SK-MEL-5 (cell line): Measurements from ENCODE around the gene COL18A1. TPM values are rescaled to one million over a fixed set of nuclear protein-coding genes. Genes with fewer than 3 reads are reported as not detected.
"Not testable (repeated sequence)": the region's sequence is repeated elsewhere in the genome, so short reads cannot be mapped to it uniquely, and the experiment has no call there.

Experiments used
- DNase-seq: peaks from one replicate; pipeline ENCODE4 v3.0.0-alpha.2; 2016; ENCODE audit warnings: low read depth, low spot score
- in situ Hi-C: cut with HindIII; loops from 2 replicates; pipeline ENCODE4 v1.10.0; 2016; ENCODE audit warnings: low sequenced_read_pairs, high pct_unique_total_duplicates, low pct_unique_long_range_greater_than_20kb
- total RNA-seq: library from RNA; depleted of rRNA; stranded (reverse); fragments of >200 nt; shearing (Covaris generic); gene quantifications from 2 replicates; pipeline ENCODE4 v1.2.3, GENCODE V29; 2014

Gene COL18A1
- total RNA-seq, 1 experiment from 2014 or later, result 12.4 TPM

DNA sequence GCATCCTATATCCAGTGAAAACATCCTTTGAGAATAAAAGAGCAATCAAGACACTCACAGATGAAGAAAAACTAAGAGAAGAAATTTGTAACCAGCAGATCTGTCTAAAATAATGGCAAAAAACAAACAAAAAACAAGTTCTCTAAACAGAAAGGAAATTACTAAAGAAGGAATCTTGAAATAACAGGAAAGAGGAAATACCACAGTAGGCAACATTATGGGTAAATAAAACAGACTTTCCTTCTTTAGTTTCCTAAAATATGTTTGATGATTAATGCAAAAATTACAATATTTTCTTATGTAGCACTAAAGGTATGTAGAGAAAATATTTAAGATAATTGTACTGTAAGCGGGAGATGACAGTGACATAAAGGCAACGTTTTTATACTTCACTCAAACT, 113.8 kb downstream of the COL18A1 start:
- no peak for DNase-seq
- in situ Hi-C loops, result no loop called here

- in situ Hi-C loops, result no loop called here
- DNase-seq, result no peak
These were observed 114.2 kb downstream of the COL18A1 start for GRCh38 chr21:45519182-45519581.

DNA sequence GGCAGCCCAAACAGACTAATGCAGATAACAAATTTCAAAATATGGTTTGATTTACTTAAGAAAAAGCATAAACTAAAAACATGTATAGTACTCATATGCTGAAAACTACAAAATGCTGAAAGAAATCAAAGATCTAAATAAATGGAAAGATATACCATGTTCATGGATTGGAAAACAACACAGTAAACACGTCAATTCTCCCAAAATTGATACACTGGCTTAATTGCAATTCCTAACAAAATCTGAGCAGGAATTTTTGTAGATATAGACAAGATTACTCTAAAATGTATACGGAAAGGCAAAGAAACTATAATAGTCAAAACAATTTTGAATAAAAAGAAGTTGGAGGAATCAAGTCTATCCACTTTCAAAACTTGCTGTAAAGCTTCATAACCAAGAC, 116.3 kb downstream of the COL18A1 start:
- no peak for DNase-seq
- in situ Hi-C loops, result no loop called here

- in situ Hi-C loops, result no loop called here
- DNase-seq, result no peak
These were observed 117.4 kb downstream of the COL18A1 start for GRCh38 chr21:45522381-45522780.

DNA sequence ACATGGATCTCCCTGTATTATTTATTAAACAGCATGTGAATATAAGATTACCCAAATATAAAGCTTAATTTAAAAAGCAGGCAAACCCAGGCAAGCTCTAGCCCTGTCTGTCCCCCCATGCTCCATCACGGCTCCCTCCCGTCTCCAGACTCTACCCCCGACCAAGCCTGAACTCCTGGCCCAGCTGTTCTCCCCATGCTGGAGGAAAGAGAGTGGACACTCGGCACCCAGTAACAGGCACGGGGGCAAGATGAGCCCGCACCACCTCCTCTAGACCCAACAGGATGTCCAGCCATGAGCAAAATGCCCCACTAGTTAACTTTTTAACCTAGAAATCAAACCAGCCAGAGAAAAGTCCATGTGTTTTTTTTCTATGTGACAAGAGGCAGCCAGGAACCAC, 118.0 kb downstream of the COL18A1 start:
- in situ Hi-C loops, result no loop called here
- no peak for DNase-seq

GRCh38 chr21:45523411-45524101, 118.6 kb downstream of the COL18A1 start:
- in situ Hi-C loops, result no loop called here
- DNase-seq, result no peak

- DNase-seq, result no peak
- in situ Hi-C loops, result no loop called here
These were observed 119.8 kb downstream of the COL18A1 start for GRCh38 chr21:45524756-45525152.

DNA sequence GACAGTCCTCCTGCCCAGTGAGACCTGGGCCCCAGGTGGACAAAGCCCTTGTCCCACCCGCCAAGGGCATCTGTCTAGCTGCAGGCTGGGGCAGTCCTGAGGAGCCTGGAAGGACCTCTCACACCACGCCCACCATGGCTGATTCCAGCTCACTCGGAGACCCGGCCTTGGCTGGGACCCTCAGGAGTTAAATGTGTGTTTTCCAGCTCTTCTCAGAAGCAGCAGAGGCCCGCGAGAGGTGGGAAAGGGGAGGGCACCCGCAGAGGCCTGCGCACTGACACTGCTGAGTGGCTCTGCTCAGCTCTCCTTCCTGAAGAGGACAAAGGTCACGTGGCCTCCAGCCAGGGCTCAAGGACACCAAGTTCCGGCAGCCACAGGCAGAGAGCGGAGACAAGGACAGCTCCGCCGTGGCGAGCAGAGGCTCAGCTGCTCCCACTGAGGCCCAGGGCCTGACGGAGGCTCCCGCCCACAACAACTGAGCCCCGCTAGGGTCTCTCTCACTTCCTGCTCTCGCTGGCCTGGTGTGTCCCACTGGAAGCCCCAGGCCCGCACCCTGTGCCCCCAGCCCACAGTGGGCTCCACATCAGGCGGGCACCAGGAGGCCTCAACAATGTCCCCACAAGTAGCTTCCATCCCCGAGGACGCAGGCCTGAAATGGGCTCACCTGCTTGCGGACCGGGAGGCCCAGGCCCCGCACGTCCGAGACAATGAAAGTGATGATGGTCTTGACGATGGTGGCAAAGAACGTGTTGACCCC, 120.4 kb downstream of the COL18A1 start:
- no peak for DNase-seq
- in situ Hi-C loops, result no loop called here

- DNase-seq, result no peak
- in situ Hi-C loops, result no loop called here
These were observed 120.9 kb downstream of the COL18A1 start for GRCh38 chr21:45525910-45526306.

- DNase-seq, in situ Hi-C loops: not testable (repeated sequence)
These were observed 122.4 kb downstream of the COL18A1 start for GRCh38 chr21:45527151-45527999.

DNA sequence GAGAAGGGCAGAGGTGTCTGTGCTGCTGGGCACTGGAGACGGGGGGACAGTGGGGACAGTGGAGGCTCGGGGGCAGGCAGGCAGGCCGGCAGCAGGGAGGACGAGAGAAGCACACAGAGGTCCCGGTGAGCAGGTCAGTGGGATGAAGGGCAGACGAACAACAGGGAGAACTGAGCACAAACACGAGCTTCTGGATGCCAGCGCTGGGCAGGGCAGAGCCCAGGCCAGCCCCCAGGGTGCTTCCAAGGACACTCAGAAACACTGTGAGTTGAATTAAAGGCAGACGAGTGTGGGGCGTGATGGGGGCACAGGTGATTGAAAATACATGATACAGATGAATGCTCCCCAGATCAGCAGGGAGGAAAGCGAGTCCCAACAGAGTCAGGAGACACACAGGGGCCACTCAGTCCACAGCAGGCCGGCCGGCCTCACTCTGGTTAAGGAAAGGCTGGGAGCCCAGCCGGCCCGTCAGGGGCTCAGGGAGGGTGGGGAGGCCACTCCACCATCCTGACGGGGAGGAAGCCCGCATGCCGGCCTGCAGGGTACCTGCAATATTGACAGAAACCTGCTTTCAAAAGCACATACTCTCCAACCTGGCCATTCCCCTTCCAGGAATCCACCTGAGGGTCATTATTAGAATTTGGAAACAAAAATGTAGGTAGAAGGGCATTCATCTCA, 123.2 kb downstream of the COL18A1 start:
- in situ Hi-C loops, result no loop called here
- no peak for DNase-seq

DNA sequence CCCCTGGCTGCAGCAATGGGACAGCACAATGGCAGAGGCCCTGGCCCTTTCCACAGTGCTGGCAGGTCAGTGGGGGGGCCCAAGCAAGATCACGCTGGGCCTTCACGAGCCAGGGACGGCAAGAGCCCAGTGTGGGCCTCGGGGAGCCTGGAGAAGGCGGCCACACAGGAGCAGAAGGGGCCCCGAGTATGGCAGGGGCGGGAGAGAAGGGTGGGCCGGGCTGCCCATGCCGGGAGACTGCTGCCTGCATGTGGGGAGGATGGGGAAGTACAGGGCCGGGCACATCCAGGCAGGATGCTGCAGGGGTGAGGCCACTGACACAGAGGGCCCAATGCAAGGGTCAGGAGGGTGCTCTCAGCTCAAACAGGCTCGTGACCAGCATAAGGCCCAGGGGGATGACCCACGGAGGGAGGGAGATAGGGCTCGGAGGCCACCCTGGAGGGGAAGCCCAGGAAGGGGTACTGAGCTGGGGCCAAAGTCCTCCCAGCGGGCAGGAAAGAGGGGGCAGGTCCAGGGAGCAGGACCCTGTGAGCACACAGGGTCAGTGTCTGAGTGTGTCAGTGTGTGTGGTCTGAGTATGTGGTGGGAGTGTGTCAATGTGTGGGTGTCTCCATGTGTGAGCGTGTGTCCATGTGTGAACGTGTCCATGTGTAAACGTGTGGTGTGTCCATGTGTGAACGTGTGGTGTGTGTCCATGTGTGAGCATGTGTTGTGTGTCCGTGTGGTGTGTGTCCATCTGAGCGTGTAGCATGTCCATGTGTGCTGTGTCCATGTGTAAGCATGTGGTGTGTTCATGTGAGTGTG, 124.2 kb downstream of the COL18A1 start:
- in situ Hi-C loops, result no loop called here
- DNase-seq, result no peak

DNA sequence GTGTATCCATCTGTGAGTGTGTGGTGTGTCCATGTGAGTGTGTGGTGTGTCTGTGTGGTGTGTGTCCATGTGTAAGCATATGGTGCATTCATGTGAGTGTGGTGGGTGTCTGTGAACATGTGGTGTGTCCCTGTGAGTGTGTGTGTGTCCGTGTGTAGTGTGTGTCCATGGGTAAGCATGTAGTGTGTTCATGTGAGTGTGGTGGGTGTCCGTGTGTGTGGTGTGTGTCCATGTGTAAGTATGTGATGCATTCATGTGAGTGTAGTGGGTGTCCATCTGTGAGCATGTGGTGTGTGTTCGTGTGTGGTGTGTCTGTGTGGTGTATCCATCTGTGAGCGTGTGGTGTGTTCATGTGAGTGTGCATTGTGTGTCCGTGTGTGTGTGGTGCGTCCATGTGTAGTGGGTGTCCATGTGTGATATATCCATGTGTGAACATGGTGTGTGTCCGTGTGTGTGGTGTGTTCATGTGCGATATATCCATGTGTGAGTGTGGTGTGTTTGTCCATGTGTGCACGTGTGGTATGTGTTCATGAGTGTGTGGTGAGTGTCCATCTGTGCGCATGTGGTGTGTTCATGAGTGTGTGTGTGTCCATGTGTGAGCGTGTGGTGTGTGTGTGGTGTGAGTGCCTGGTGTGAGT, 124.9 kb downstream of the COL18A1 start:
- in situ Hi-C loops, result no loop called here
- DNase-seq, result no peak

GRCh38 chr21:45530423-45531113, 125.6 kb downstream of the COL18A1 start:
- DNase-seq, result no peak
- in situ Hi-C loops, result no loop called here

GRCh38 chr21:45531114-45531392, 126.1 kb downstream of the COL18A1 start:
- in situ Hi-C loops, DNase-seq: not testable (repeated sequence)

DNA sequence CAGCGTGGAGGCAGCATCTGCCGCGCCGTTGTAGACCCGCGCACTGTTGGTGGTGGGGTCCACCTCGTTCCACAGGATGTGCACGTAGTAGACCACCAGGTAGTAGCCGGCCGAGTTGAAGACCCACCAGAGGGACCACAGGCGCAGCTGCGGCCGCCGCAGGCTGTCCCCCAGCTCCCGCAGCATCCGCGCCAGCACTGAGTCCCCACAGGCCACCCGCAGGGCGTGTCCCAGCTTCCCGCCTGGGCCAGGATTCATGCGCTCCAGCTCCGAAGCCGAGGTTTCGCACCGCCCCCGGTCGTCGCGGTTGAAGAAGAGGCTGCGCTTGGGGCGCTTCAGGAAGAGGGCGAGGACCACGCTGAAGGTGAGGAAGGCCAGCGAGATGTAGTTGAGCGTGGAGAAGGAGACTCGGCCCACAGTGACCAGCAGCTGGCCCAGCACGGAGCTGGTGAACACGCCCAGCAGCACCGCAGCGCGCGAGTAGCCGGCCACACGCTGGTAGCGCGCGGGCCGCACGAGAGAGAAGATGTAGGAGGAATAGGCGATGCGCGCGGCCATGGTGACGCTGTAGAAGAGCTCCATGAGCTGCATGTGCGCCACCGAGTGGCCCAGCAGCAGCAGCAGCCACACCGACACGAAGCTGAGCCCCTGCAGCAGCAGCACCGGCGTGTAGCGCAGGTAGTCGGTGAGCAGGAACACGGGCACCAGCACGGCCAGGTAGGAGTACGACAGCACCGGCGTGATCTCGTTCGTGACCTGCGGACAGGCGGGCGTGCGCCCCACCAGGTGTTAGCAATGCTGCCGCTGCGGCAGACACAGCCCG, 126.6 kb downstream of the COL18A1 start:
- DNase-seq, result no peak
- in situ Hi-C loops, result no loop called here
